GM19025 (cell line): Measurements from ENCODE around the gene TXNDC11.
"Not testable (repeated sequence)": the region's sequence is repeated elsewhere in the genome, so short reads cannot be mapped to it uniquely, and the experiment has no call there.

Experiments
- ATAC-seq: cut with Tn5 transposase; IDR thresholded peaks from one replicate; pipeline ENCODE4 v1.9.1; 2021; ENCODE audit warnings: mild to moderate bottlenecking, low read depth, moderate library complexity; ENCODE audit not compliant: unreplicated experiment

The TXNDC11 gene

GRCh38 chr16:11742536-11743307, at the start of gene TXNDC11:
Gene TXNDC11 (minus strand): TSS chr16:11742857. CDS start chr16:11742730, 127 bp downstream.
- ATAC-seq, result peak; percentile 90

- ATAC-seq, result no peak
Observed at GRCh38 chr16:11791144-11791828, 48.6 kb upstream of the TXNDC11 start.

DNA sequence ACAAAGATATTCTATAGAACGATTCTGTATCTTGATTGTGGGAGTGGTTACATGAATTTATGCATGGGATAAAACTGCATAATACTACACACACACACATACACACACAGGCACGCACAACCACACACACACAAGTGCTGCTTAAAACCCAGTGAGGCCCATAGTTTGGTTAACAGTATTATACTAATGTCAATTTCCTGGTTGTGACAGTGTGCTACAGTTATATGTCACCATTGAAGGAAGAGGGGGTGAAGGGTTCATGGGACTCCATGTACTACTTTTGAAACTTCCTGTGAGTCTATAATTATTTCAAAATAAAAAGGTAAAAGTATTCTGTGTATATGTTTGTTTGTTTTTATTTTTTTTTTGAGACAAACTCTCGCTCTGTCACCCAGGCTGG, 46.3 kb upstream of the TXNDC11 start:
- ATAC-seq, result no peak

DNA sequence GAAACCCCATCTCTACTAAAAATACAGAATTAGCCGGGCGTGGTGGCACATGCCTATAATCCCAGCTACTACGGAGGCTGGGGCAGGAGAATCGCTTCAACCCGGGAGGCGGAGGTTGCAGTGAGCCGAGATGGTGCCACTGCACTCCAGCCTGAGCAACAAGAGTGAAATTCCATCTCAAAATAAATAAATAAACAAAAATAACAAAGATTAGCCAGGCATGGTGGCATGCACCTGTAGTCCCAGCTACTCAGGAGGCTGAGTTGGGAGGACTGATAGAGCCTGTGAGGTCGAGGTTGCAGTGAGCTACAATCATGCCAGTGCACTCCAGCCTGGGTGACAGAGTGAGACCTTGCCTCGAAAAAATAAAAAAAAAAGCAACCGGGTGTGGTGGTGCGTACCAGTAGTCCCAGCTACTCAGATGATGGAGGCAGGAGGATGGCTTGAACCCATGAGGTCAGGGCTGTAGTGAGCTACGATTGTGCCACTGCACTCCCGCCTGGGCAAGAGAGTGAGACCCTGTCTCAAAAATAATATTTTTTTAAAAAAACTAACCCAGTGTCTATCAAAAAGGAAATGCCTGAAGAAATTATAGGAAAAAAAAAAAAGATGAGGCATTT, 42.4 kb upstream of the TXNDC11 start:
- not testable (repeated sequence) for ATAC-seq

DNA sequence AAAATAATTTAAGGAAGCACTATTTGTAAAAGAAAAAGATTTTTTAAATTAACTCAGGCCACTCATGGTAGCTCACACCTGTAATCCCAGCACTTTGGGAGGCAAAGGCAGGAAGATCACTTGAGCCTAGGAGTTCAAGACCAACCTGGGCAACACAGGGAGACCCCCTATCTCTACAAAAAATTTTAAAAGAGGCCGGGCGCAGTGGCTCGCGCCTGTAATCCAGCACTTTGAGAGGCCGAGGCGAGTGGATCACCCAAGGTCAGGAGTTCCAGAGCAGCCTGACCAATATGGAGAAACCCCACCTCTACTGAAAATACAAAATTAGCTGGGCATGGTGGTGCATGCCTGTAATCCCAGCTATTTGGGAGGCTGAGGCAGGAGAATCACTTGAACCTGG, 41.7 kb upstream of the TXNDC11 start:
- ATAC-seq, result not testable (repeated sequence)

DNA sequence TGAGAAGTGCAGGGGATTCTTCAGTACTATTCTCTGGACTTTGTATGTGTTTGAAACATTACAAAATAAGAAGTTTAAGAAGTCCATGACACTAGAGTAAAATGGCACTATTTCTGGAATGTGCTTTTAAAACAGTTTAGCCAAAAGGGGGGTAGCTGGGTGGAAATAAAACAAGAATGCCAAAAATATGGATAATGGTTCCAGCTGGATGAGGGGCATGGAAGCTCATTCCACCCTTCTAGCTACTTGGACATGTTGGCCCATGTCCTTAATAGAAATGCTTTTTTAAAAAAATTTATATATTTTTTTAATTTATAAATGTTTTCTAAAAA, 41.3 kb upstream of the TXNDC11 start:
- ATAC-seq, result no peak

GRCh38 chr16:11783319-11784037, 40.8 kb upstream of the TXNDC11 start:
- peak; percentile 42 for ATAC-seq

- ATAC-seq, result no peak
Observed at GRCh38 chr16:11781773-11782172, 39.1 kb upstream of the TXNDC11 start.

DNA sequence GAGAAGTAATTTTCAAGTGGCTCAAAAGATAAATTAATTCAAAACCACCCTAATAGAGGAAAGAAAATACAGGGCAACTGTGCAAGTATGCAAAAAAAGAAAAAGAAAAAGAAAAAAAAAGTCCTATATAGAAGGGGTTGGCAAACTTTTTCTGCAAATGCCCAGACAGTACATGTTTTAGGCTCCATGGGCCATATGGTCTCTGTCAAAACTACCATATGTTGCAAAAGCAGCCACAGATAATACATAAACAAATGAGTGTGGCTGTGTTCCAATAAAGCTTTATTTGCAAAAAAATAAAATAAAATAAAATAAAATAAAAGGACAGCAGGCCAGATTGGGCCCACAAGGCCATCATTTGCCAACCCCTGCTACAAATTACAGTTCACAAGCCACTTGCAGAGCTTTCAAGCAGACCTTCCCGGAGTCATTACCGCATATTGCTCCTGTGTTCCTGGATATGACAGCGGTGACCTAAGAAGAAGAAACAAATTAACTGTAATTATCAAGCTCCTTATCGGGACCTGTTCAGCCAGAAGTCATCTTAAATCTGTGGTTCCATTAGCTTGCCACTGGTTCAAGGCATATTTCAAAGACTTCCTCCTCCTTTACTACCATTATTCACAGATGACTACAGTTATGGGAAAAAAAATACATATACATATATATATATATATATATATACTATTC, 38.5 kb upstream of the TXNDC11 start:
- ATAC-seq, result no peak

- ATAC-seq, result no peak
Observed at GRCh38 chr16:11779074-11779473, 36.4 kb upstream of the TXNDC11 start.

- no peak for ATAC-seq
Observed at GRCh38 chr16:11774065-11774626, 31.5 kb upstream of the TXNDC11 start.

DNA sequence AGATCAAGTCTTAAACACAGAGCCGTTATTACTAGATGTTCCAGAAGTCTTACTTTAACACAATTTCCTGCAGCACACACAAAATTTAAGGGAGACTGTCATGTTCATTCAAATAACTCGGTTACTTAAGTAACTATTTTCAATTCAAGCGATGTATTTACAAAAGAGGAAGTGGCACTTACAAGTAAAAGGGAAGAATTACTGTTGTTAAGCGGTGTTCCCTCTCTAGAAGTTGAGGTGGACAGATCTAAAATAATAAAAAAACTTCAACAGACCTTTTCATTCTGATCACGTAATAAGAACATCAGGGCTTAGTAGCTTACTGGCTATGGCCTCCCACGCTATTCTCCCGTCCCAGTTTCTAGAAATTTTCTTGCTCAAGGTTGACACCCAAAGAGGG, 26.2 kb upstream of the TXNDC11 start:
- ATAC-seq, result no peak

DNA sequence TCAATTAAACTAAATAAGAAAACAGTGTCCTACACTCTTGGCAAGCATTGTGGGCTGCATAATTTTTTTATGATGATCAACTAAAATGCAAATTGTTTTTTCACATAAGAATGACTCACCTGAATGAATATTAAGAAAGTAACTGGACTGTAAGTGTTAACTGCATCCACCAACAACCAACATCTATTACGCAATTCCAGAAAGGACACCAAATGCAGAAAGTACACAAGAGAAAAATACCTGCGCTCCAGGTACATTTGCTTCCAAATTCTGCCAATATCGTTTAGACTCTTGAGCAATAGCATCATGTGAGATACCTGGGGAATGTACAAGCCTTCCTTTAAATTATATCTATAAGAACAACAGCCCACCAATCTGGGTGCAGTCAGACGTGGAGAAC, 19.8 kb upstream of the TXNDC11 start:
- no peak for ATAC-seq

DNA sequence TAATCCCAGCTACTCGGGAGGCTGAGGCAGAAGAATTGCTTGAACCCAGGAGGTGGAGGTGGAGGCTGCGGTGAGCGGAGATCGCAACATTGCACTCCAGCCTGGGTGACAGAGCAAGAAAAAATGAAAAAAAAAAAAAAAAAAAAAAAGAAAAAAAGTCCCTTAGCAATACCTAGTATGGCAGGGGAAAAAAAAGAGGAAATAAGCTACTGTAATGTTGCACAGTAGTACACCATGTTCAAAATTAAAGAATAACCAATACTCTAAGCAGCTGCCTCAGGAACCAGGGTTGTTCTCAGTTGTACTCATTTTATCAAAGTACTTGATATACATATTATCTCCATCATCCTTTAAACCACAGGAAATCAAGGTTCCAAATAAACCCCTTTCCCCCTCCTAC, 17.3 kb upstream of the TXNDC11 start:
- no peak for ATAC-seq

DNA sequence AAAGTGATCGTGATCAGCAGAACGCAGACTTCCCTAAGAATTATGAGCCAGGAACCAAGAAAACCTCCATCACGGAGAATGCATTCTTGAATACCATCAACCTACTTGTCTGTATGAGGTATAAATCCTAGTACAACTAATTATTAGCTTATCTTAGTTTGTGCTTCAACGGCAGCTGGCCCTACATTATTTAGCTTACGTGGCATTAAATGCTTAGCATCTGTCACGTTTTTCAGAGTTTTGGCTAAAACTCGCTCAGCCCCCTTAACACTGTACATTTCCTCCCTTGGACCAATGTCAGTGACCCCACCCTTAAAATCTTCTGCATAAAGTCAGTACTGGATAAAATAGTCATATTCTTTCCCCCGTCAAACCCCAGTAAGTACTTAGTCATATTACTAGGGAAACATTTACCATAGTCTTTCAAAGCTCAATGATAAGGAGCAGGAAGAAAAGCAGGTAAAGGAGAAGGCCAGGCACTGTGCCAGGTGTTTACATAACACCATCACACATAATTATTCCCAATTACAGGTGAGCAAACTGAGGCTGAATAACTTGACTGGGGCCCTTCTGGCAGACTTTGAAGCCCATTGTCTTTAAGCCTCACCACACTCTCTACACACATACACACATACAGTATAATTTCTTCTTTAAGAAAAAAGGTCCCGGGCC, 16.6 kb upstream of the TXNDC11 start:
- ATAC-seq, result no peak

DNA sequence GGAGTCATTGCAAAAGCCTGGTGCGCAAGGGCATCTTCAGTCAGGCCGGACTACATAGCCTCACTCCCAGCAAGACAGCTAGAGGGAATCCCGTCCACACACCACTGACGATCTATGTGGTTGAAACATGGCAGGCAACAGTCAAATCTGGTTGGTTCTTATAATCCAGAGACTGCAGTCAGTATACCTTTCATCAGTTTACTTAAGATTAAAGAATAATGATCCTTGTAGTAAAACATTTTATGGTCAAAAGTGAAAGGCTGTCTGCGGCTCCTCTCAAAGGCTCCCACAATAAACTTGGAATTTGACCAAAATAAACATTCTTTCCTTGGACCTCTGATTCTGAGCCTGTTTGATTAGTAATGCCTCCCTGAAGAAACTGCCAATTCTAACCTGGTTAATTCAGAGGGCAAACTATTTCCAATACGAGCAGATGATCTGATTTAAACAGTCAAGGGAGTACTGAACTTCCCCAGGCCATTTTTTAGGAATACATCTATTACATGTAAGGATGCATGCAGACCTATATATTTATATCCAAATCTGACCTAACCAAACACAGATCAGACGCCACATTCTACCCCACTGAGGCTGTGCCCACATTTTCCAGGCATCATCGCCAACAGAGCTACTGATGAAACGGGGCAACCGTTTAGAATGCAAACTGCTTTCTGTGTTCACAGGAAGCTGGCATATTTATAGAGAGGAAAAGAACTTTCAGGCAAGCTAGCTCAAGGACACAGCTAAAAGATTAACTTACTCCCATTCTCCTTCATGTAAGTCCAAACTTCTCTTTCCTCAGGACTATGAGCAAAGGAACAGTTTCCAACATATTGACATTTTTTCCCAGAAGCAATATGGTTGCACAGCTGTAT, 15.3 kb upstream of the TXNDC11 start:
- no peak for ATAC-seq

DNA sequence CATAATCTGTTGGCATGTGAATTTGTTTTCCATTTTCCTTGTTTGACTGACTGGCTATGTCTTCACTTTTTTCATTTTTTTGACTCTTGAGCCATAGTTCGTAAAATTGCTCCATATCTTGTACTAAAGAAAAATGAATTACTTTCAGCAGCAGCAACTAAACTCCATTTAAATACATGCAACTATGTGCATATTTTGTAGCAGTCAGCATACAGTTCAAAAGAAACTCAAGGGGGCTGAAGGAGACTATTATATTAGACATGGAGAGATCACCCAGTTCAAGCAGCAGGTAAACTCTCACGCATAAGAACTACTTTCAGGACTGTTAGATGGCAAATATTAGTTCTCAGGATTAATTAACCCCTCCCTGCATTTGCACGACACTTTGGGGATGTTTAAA, 13.6 kb upstream of the TXNDC11 start:
- ATAC-seq, result no peak

- no peak for ATAC-seq
Observed at GRCh38 chr16:11755022-11755760, 12.5 kb upstream of the TXNDC11 start.
